Activated T-cell treated with anti-CD3 and anti-CD28 coated beads, Interleukin-2, amount 50 U/mL, for 4 hours (primary cell): ENCODE results near the gene STON2. TPM values are rescaled to one million over a fixed set of nuclear protein-coding genes. Genes with fewer than 3 reads are reported as not detected.
"Not testable (repeated sequence)": the region's sequence is repeated elsewhere in the genome, so short reads cannot be mapped to it uniquely, and the experiment has no call there.

Experiments used
- ATAC-seq, 2 donors: fragments of 200-7000 bp; cut with Tn5 transposase; one replicate each; pipeline ENCODE4 v1.10.0; 2021
- DNase-seq: peaks from one replicate; pipeline ENCODE4 v3.0.0-alpha.2; 2020
- H3K27me3 Mint-ChIP-seq: one replicate; pipeline ENCODE4 v1.8.0; 2021; ENCODE audit warnings: low read depth, mixed read lengths
- H3K36me3 Mint-ChIP-seq: one replicate; pipeline ENCODE4 v1.8.0; 2022; ENCODE audit warnings: mixed read lengths; ENCODE audit not compliant: insufficient read depth
- H3K4me1 Mint-ChIP-seq: one replicate; pipeline ENCODE4 v1.8.0; 2021; ENCODE audit warnings: low read depth, mixed read lengths
- H3K4me3 Mint-ChIP-seq: one replicate; pipeline ENCODE4 v1.8.0; 2021; ENCODE audit warnings: mild to moderate bottlenecking, moderate library complexity, mixed read lengths
- H3K9me3 Mint-ChIP-seq: one replicate; pipeline ENCODE4 v1.8.0; 2021; ENCODE audit warnings: mixed read lengths
- total RNA-seq, 3 donors: library from RNA; stranded (reverse); gene quantifications; one replicate each; pipeline ENCODE4 v1.2.1, GENCODE V29; 2021

The STON2 gene
- total RNA-seq, 3 donors from 2014 or later = 0.11 to 0.68 (median 0.35) TPM

DNA sequence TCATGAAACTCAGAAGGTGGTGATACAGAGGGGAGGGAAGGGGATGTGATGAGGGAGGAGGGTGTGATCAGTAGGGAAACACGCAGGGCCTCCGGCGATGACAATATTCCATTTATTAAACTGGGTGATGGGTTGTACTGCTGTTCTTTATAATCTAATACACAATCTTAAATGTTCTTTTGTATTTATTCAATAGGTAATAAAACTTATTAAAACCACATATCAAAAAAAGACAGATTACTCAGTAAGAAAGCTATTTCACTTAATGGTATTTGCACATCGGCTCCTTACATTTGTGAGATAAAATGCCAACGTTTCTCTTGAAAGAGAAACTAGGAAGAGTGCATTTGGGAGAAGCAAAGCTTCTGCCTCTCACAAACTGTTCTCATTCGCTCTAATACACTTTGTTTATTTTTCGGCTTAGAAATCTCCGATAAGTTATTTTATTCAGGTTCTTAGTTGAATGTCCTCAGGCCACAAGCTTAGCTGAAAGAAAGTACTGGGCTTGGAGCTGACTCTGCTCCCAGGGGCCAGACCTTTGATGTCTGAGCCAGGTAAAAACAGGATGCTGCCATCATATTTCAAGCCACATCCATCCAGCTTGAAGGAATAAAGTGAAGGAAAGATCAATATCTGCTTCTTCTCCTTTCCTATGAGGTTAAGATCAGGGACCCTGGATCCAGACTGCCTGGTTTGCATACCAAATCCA, 17.5 kb downstream of the STON2 start:
- H3K4me3 Mint-ChIP-seq = no peak overlapping the region
- no peaks in the 10 kb centered on the region for H3K36me3 Mint-ChIP-seq
- no peaks in the 10 kb centered on the region for H3K4me1 Mint-ChIP-seq
- ATAC-seq (no peak), DNase-seq (no peak)
- peaks cover 4% of the 10 kb centered on the region for H3K27me3 Mint-ChIP-seq
- no peaks in the 10 kb centered on the region for H3K9me3 Mint-ChIP-seq

DNA sequence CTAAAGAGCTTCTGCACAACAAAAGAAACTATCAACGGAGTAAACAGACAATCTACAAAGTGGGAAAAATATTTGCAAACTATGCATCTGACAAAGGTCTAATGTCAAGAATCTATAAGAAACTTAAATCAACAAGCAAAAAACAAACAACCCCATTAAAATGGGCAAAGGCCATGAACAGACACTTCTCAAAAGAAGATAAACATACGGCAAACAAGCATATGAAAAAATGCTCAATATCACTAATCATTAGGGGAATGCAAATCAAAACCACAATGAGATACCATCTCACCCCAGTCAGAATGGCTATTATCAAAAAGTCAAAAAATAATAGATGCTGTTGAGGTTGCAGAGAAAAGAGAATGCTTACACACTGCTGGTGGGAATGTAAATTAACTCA, 20.1 kb downstream of the STON2 start:
- not testable (repeated sequence) for H3K9me3 Mint-ChIP-seq, H3K4me1 Mint-ChIP-seq, H3K27me3 Mint-ChIP-seq, ATAC-seq, DNase-seq, H3K36me3 Mint-ChIP-seq, H3K4me3 Mint-ChIP-seq

DNA sequence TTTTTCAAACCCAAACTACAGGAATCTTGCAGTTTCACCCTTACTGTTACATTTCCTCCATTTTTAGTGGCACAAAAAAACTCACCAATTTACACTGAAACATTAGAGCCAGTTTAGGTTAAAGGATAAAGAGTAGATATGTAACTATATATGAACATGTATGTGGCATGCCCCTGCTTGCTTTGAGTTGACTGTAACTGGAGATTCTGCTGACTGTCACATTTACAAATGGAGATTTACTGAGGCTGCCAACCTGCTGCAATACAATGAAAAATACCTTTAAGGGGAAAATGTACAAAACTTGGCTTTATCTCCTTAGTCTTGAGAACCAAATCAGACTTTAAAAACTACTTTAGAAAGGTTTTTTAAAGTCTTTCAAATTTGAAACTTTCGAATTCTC, 28.3 kb downstream of the STON2 start:
- Mint-ChIP-seq H3K9me3 (no peaks in the 10 kb centered on the region), H3K4me3 (no peak overlapping the region), H3K36me3 (no peaks in the 10 kb centered on the region), H3K27me3 (peaks cover 24% of the 10 kb centered on the region), H3K4me1 (no peaks in the 10 kb centered on the region)
- DNase-seq (no peak), ATAC-seq (no peak)

DNA sequence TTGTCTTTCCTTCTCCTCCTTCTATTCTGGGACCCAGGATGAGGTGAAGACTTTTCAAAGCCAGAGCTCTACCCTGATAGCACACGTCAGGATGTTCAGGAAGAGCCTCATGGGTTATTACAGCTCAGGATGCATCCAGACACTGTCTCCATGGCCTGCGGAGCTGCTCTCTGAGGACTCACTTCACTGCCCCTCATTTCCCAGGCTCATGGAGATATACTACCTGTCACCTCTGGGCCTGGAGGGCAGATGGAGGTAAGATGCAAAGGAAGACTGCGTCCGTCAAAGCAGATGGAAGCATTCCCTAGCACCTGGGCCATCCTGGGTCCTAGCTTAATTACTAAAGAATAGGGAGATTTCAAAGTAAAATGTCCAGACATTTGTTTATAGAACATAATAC, 32.6 kb downstream of the STON2 start:
- no peak overlapping the region for H3K4me3 Mint-ChIP-seq
- DNase-seq (no peak), ATAC-seq (no peak)
- no peaks in the 10 kb centered on the region for H3K9me3 Mint-ChIP-seq
- no peaks in the 10 kb centered on the region for H3K4me1 Mint-ChIP-seq
- H3K27me3 Mint-ChIP-seq = peaks cover 17% of the 10 kb centered on the region
- H3K36me3 Mint-ChIP-seq = no peaks in the 10 kb centered on the region

DNA sequence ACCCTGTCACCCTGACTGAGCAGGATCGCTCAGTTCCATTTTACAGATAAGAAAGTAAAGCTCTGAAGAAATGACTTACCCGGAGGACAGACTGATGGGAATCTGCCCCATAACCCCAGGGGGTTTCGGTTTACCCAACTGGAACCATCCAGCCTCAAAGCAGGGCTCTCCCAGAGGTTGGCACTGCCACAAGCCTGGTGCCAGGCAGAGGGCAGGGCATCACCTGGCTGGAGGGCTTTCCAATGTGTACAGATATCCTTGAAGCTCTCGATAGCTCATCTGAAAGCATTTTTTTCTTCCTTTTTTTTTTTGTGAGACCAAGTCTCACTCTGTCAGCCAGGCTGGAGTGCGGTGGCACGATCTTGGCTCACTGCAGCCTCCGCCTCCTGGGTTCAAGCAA, 33.2 kb downstream of the STON2 start:
- no peaks in the 10 kb centered on the region for H3K9me3 Mint-ChIP-seq
- H3K36me3 Mint-ChIP-seq = no peaks in the 10 kb centered on the region
- no peaks in the 10 kb centered on the region for H3K4me1 Mint-ChIP-seq
- no peak overlapping the region for H3K4me3 Mint-ChIP-seq
- DNase-seq (no peak), ATAC-seq (no peak)
- H3K27me3 Mint-ChIP-seq = peaks cover 14% of the 10 kb centered on the region

DNA sequence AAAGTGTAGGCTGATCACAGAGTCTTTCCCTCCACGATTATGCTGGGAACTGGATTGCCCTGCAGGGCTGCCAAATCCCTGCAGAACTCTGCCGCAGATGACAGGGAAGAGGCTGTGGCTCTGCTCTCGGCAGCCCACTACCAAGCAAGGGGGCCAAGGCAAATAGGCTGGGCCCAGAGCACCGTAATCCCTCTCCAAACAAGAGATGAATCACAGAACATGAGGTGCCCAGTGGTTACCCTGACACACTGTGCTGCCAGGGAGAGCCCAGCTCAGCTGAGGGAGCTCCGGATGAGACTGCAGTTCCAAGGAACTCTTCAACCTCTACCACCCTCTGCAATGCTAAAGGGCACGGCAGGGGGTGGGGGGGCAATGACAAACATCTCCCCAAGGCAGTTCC, 33.9 kb downstream of the STON2 start:
- Mint-ChIP-seq H3K27me3 (peaks cover 12% of the 10 kb centered on the region), H3K4me1 (no peaks in the 10 kb centered on the region), H3K36me3 (no peaks in the 10 kb centered on the region), H3K4me3 (no peak overlapping the region), H3K9me3 (no peaks in the 10 kb centered on the region)
- ATAC-seq (no peak), DNase-seq (no peak)

DNA sequence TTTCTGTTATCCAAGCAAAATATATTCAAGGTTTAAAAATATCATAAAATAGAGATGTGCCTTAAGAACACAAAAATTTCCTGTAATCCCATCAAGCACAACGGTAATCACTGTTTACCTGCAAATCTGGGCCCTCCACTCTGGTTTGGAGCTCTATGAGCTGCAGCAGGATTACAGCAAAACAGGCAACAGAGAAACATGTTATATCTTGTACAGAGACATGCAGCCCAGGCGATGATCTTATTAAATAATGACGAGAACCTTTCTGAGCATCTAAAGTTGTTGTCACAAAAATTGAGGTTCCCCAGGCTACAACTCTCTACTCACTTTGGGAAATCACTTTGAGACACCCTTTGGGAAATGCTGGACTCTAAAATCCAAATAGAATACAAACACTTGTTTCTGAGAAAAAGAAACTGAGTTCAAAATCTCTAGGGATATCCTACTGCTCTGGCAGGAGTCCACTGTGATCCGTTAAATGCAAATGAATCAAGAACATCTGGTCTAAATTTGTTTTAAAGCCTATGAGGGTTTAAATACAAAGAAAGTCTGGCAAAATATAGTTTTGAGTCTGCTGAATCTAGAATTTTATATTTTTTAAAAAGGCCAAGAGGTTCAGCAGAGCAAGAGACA, 36.3 kb downstream of the STON2 start:
- peaks cover 4% of the 10 kb centered on the region for H3K27me3 Mint-ChIP-seq
- no peaks in the 10 kb centered on the region for H3K4me1 Mint-ChIP-seq
- no peaks in the 10 kb centered on the region for H3K36me3 Mint-ChIP-seq
- no peak overlapping the region for H3K4me3 Mint-ChIP-seq
- H3K9me3 Mint-ChIP-seq = no peaks in the 10 kb centered on the region
- ATAC-seq (no peak), DNase-seq (no peak)

DNA sequence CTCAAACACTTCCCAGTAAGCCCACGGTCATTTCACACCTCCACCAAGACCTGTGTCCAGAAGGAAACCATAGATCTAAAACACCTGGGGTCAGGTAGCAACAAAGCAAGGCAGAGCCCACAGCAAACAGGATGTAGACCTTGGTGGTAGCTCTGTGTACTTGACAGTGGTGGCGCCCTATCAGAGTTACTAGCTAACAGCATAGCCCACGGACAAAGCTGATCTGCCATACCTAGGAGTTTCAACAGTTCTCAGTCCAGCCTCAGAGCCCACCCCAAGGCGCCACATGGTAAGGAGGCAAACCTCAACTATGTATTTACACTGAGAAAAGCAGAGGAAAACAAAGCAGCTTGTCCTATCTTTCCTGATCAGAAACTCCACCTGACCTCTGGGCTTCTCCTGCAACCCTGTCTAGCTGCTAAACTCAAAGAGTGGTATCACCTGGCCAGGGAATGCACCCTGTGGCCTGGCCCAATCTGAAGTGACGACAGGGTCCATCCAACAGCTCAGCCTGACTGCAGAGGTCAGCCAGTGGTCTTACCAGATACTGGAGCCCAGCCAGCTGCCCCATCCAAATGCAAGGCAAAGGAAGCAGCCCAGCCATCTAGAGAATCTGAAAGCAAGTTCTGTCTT, 46.3 kb downstream of the STON2 start:
- Mint-ChIP-seq H3K4me1 (no peaks in the 10 kb centered on the region), H3K36me3 (no peaks in the 10 kb centered on the region), H3K4me3 (no peak overlapping the region), H3K9me3 (no peaks in the 10 kb centered on the region), H3K27me3 (peaks cover 3% of the 10 kb centered on the region)
- ATAC-seq (no peak), DNase-seq (no peak)

DNA sequence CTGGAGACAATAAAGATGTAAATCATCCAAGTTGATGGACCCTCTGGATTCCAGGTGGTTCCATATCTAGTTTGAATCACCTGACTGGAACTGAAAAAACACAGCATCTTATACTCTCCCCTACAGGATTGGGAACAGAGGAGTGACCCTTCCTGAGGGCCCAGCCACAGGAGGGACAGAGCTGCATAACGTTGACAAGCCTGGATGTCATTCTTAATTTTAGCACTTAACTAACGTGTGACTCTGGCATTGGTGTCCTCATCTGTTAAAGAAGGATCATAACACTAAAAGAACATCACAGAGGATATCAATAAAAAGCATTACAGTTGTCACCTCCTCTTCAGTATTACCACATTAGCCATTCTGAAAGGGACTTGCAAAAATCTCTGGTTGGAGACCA, 47.7 kb downstream of the STON2 start:
- no peak for ATAC-seq
- Mint-ChIP-seq H3K9me3 (no peaks in the 10 kb centered on the region), H3K4me3 (no peak overlapping the region), H3K27me3 (peaks cover 3% of the 10 kb centered on the region), H3K36me3 (no peaks in the 10 kb centered on the region), H3K4me1 (no peaks in the 10 kb centered on the region)
- DNase-seq = no peak

DNA sequence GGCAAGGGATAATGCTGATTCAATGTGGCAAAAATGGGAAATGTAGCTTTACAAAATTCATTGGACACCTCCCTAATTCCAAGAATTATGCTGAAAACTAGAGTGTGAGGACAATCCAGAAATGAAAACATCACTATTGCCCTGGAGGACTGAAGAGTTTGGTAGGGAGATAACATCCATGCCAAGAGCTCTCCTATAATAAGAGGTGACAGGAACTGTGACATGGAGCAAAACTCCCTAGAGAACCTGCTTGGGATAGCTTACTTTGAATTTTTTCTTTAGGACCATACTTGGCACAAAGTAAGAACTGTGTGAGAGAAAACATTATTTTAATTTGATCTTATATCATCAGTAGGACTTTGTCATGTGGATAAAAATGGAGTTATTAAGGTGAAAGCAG, 48.9 kb downstream of the STON2 start:
- H3K9me3 Mint-ChIP-seq = no peaks in the 10 kb centered on the region

DNA sequence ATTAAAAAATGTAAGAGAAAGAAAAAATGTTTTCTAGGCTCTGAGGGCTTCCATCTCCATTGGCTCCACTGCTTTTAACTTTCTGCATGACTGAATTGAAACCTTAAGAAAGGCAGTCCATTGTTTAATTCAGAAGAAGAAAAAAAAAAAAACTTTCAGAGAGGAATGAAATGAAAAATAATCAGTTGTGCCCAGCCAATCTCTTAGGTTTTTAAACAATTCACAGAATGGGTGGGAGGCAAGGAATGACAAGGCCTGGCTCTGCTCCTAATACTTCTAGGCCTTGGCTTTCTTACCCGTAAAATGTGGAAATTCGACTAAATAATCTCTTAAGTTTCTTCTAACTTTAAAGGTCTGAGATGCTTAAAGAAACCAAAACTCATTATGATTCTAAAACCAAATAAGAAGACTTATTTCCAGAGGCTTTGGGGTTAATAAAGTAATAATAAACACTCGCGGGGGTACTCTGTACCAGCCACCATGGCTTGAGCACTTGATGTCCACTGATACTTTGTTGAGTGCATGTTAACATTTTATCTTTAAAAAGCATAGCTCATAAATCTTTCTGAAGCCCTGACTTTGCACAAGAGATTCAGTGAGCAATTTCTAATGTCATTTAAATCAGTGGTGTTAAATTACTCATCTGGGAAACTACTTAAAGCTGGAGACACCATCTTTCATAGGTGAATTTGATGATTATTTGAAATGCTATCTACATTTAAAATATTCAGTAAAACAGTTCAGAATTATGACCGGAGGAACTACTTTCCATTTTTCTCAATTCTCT, 49.6 kb downstream of the STON2 start:
- H3K9me3 Mint-ChIP-seq = no peaks in the 10 kb centered on the region
- H3K4me3 Mint-ChIP-seq = no peak overlapping the region
- no peaks in the 10 kb centered on the region for H3K36me3 Mint-ChIP-seq
- H3K27me3 Mint-ChIP-seq = peaks cover 3% of the 10 kb centered on the region
- DNase-seq (no peak), ATAC-seq (no peak)
- no peaks in the 10 kb centered on the region for H3K4me1 Mint-ChIP-seq

More for the DNA sequence above, 48.9 kb downstream of the STON2 start:
- Mint-ChIP-seq H3K27me3 (peaks cover 3% of the 10 kb centered on the region), H3K36me3 (no peaks in the 10 kb centered on the region), H3K4me1 (no peaks in the 10 kb centered on the region), H3K4me3 (no peak overlapping the region)
- ATAC-seq (no peak), DNase-seq (no peak)

DNA sequence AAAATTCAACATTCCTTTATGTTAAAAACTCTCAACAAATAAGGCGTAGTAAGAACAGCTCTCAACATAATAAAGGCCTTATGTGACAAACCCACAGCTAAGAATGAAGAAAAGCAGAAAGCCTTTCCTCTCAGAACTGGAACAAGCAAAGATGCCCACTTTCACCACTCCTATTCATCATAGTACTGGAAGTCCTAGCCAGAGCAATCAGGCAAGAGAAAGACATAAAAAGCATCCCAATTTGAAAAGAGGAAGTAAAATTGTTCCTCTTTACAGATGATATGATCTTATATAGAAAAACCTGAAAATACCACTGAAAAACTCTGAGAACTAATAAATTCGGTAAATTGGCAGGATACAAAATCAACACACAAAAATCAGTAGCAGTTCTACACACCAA, 52.1 kb downstream of the STON2 start:
- ATAC-seq (no peak), DNase-seq (no peak)
- Mint-ChIP-seq H3K4me3 (no peak overlapping the region), H3K9me3 (no peaks in the 10 kb centered on the region), H3K27me3 (peaks cover 10% of the 10 kb centered on the region), H3K36me3 (no peaks in the 10 kb centered on the region), H3K4me1 (no peaks in the 10 kb centered on the region)

DNA sequence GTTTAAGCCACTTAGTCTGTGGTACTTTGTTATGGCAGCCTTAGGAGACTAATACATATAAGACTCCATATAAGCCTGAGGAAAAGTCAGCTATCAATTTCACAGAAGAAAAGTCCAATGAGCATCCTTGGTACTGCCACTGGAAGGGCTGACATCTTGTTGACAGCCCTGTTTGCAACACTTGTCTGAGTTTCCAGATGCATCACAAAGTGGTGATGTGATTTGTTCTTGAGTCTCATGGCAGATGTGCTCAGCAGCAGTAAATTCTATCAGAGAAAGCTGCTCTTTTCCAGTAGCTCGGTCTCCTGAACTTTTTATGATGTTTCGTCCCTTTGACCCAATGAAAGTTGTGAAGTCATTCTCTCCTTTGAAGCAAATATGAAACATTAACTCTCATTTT, 54.3 kb downstream of the STON2 start:
- H3K36me3 Mint-ChIP-seq = no peaks in the 10 kb centered on the region
- no peak for ATAC-seq
- no peak overlapping the region for H3K4me3 Mint-ChIP-seq
- no peaks in the 10 kb centered on the region for H3K4me1 Mint-ChIP-seq
- H3K9me3 Mint-ChIP-seq = no peaks in the 10 kb centered on the region
- H3K27me3 Mint-ChIP-seq = peaks cover 15% of the 10 kb centered on the region
- no peak for DNase-seq

DNA sequence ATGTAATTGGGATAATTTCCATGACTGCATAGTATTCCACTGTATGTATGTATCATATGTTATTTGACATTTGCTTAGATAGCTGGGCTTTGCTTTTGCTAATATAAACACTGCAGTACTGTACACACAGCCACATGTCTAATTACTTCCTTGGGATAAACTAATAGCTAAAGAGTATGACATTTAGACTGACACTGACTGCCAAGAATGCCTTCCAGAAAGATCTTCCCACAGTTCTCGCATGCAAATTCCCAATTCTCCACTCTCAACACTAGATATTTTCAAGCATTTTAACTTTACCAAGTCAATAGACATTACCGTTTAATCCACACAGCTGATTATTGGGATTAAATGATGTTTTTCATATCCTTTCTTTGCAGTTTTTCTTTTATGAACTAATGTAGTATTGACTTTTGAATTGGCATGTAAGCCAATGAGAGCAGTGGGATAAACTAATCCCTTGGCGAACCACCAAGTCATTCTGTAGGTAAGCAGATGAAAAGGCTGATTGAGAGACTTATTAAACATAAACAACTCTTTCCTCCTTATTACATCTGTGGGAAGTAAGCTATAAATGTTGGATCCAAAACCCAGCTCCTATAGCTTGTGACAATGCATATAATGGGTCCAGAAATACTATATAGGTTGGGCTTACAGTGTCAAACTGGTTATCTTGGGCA, 55.5 kb downstream of the STON2 start:
- H3K9me3 Mint-ChIP-seq = no peaks in the 10 kb centered on the region
- no peaks in the 10 kb centered on the region for H3K36me3 Mint-ChIP-seq
- ATAC-seq = no peak
- no peak for DNase-seq
- H3K27me3 Mint-ChIP-seq = peaks cover 12% of the 10 kb centered on the region
- no peak overlapping the region for H3K4me3 Mint-ChIP-seq
- H3K4me1 Mint-ChIP-seq = no peaks in the 10 kb centered on the region
